Prostate gland (tissue), 2 donors: ENCODE data around the gene TEKT1. TPM values are rescaled to one million over a fixed set of nuclear protein-coding genes. Genes with fewer than 3 reads are reported as not detected.

Experiments
- DNase-seq: peaks from one replicate; pipeline ENCODE4 v3.0.0-alpha.2; 2019; ENCODE audit warnings: low spot score
- H3K27ac ChIP-seq, 2 donors: fragments of 200-600 bp; sonication (generic); 2 replicates each; pipeline ENCODE4 v1.5.1; 2017 to 2019
- H3K27me3 ChIP-seq: fragments of 200-600 bp; sonication (generic); replicated peaks from 2 replicates; pipeline ENCODE4 v1.5.1; 2019; ENCODE audit not compliant: insufficient read depth
- H3K36me3 ChIP-seq, 2 donors: fragments of 200-600 bp; sonication (generic); 1 replicate in 1 of 2; 2 replicates in 1 of 2; pipeline versions ENCODE4 v1.5.1 to v1.8.1; 2017 to 2019
- H3K4me1 ChIP-seq: fragments of 200-600 bp; sonication (generic); replicated peaks from 2 replicates; pipeline ENCODE4 v1.5.1; 2019
- H3K4me3 ChIP-seq, 2 donors: fragments of 200-600 bp; sonication (generic); 2 replicates each; pipeline ENCODE4 v1.5.1; 2017 to 2019
- H3K9me3 ChIP-seq: fragments of 200-600 bp; sonication (generic); 2 replicates; pipeline ENCODE4 v1.5.1; 2017
- POLR2A ChIP-seq: fragments of 450-650 bp; IDR thresholded peaks from one replicate; pipeline ENCODE4 v1.6.1; 2016; ENCODE audit warnings: antibody characterized with exemption, mild to moderate bottlenecking
- POLR2AphosphoS5 ChIP-seq: sonication (generic); formaldehyde crosslinking; IDR thresholded peaks from one replicate; pipeline ENCODE4 v1.6.1; 2017; ENCODE audit warnings: antibody characterized with exemption
- WGBS: methylation state at CpG from one replicate; pipeline ENCODE4 v1.1.5; 2018; 5-methylcytosine and 5-hydroxymethylcytosine counted together
- intact Hi-C: fragments of 100-400 bp; cut with DNase I; formaldehyde crosslinking; loops from one replicate; pipeline ENCODE4 v1.14.2; 2022
- total RNA-seq, 2 donors: library from RNA; depleted of rRNA; stranded (reverse); fragments of >200 nt; gene quantifications; one replicate each; pipeline ENCODE4 v1.1.0, GENCODE V29; 2016
- TF ChIP-seq, protein P1 (sequence below), 4 experiments: fragments of 200-600 bp in 2 of 4; fragments of 450-650 bp in 2 of 4; sonication (generic) in 2 of 4; IDR thresholded peaks; 1 replicate in 3 of 4; 2 replicates in 1 of 4; pipeline ENCODE4 v1.5.1; 2016 to 2019; ENCODE audit warnings: antibody characterized with exemption in 4 of 4, mild to moderate bottlenecking in 2 of 4, moderate library complexity in 2 of 4

TEKT1 gene
- total RNA-seq, 2 donors from 2014 or later = 1.4 TPM; not detected in 1

GRCh38 chr17:6867849-6868248 lies 36.3 kb upstream of the TEKT1 start:
- Histone ChIP-seq H3K4me3 (no peak overlapping the region), H3K9me3 (no peaks in the 10 kb centered on the region), H3K4me1 (no peaks in the 10 kb centered on the region), H3K27me3 (no peaks in the 10 kb centered on the region), H3K27ac (no peak overlapping the region), H3K36me3 (no peaks in the 10 kb centered on the region)
- no peak for DNase-seq
- intact Hi-C loops = no loop called here
- WGBS = 74% methylated on average over 3 of the region's 3 CpGs
- TF ChIP-seq POLR2A (no peak), POLR2AphosphoS5 (no peak)
- TF ChIP-seq, protein P1, sequence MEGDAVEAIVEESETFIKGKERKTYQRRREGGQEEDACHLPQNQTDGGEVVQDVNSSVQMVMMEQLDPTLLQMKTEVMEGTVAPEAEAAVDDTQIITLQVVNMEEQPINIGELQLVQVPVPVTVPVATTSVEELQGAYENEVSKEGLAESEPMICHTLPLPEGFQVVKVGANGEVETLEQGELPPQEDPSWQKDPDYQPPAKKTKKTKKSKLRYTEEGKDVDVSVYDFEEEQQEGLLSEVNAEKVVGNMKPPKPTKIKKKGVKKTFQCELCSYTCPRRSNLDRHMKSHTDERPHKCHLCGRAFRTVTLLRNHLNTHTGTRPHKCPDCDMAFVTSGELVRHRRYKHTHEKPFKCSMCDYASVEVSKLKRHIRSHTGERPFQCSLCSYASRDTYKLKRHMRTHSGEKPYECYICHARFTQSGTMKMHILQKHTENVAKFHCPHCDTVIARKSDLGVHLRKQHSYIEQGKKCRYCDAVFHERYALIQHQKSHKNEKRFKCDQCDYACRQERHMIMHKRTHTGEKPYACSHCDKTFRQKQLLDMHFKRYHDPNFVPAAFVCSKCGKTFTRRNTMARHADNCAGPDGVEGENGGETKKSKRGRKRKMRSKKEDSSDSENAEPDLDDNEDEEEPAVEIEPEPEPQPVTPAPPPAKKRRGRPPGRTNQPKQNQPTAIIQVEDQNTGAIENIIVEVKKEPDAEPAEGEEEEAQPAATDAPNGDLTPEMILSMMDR (IDR thresholded peaks at IDR 0.05) = no peak

GRCh38 chr17:6862825-6863224 lies 31.3 kb upstream of the TEKT1 start:
- no peak for DNase-seq
- intact Hi-C loops = no loop called here
- no peaks in the 10 kb centered on the region for H3K9me3 ChIP-seq
- no peaks in the 10 kb centered on the region for H3K27me3 ChIP-seq
- no peaks in the 10 kb centered on the region for H3K36me3 ChIP-seq
- TF ChIP-seq POLR2AphosphoS5 (no peak), POLR2A (no peak)
- TF ChIP-seq, protein P1 (IDR thresholded peaks at IDR 0.05) = no peak
- no peaks in the 10 kb centered on the region for H3K4me1 ChIP-seq
- H3K27ac ChIP-seq = no peak overlapping the region
- no peak overlapping the region for H3K4me3 ChIP-seq
- 87% methylated on average over 4 of the region's 4 CpGs for WGBS

DNA sequence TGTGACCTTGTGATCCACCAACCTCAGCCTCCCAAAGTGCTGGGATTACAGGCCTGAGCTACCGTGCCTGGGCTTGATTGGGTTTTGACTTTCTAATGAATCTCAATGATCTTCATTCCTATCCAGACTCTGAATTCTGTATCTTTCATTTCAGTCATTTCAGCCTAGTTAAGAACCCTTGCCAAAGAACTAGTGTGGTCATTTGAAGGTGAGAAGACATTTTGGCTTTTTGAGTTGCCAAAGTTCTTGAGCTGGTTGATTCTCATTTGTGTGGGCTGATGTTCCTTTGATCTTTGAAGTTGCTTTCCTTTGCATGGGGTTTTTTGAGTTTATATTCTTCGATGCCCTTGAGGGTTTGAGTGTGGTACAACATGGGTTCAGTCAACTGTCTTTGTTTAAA lies 30.6 kb upstream of the TEKT1 start:
- Histone ChIP-seq H3K4me1 (no peaks in the 10 kb centered on the region), H3K36me3 (no peaks in the 10 kb centered on the region), H3K27ac (no peak overlapping the region), H3K27me3 (no peaks in the 10 kb centered on the region), H3K4me3 (no peak overlapping the region), H3K9me3 (no peaks in the 10 kb centered on the region)
- WGBS = 88% methylated on average over 2 of the region's 2 CpGs
- DNase-seq = no peak
- intact Hi-C loops = no loop called here
- TF ChIP-seq, protein P1 (IDR thresholded peaks at IDR 0.05) = no peak
- no peak for TF ChIP-seq POLR2A
- no peak for TF ChIP-seq POLR2AphosphoS5

GRCh38 chr17:6857904-6858303 lies 26.4 kb upstream of the TEKT1 start:
- no peaks in the 10 kb centered on the region for H3K27me3 ChIP-seq
- no peaks in the 10 kb centered on the region for H3K4me1 ChIP-seq
- TF ChIP-seq, protein P1 (IDR thresholded peaks at IDR 0.05) = no peak
- H3K27ac ChIP-seq = no peak overlapping the region
- H3K36me3 ChIP-seq = no peaks in the 10 kb centered on the region
- DNase-seq = no peak
- H3K9me3 ChIP-seq = no peaks in the 10 kb centered on the region
- intact Hi-C loops = loop anchor here (10.0 kb wide), 1 partner anchor 133 kb away; no protein-coding TSS in a partner anchor
- no peak overlapping the region for H3K4me3 ChIP-seq
- WGBS = 88% methylated on average over 2 of the region's 2 CpGs

DNA sequence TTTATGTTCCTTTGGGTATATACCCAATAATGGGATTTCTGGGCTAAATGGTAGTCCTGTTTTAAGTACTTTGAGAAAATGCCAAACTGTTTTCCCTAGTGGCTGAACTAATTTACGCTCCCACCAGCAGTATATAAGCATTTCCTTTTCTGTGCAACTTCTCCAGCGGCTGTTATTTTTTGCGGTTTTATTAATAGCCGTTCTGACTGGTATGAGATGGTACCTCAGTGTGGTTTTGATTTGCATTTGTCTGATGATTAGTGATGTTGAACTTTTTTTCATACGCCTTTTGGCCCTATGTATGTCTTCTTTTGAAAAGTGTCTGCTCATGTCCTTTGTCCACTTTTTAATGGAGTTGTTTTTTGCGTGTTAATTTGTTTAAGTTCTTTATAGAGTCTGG lies 25.8 kb upstream of the TEKT1 start:
- H3K4me3 ChIP-seq = no peak overlapping the region
- no peak overlapping the region for H3K27ac ChIP-seq
- no peaks in the 10 kb centered on the region for H3K9me3 ChIP-seq
- H3K27me3 ChIP-seq = no peaks in the 10 kb centered on the region
- WGBS = 76% methylated on average over 6 of the region's 6 CpGs
- no peaks in the 10 kb centered on the region for H3K36me3 ChIP-seq
- DNase-seq = no peak
- H3K4me1 ChIP-seq = no peaks in the 10 kb centered on the region
- TF ChIP-seq, protein P1 (IDR thresholded peaks at IDR 0.05) = no peak
- TF ChIP-seq POLR2AphosphoS5 (no peak), POLR2A (no peak)
- intact Hi-C loops = loop anchor here (10.0 kb wide), 1 partner anchor 133 kb away; no protein-coding TSS in a partner anchor
